Keratinocyte (primary cell): ENCODE measurements around the gene ZNF619. TPM values are rescaled to one million over a fixed set of nuclear protein-coding genes. Genes with fewer than 3 reads are reported as not detected.

Experiments
- DNase-seq: peaks from one replicate; pipeline ENCODE4 v3.0.0-alpha.2; 2011; ENCODE audit warnings: low read depth, missing footprints, low spot score
- FAIRE-seq: peaks from 2 replicates; lab custom pipeline; 2011; peaks lifted over from hg19 to GRCh38; lab: Jason Lieb, UNC
- H2AFZ ChIP-seq: 2 replicates; pipeline ENCODE4 v1.6.0; 2012; ENCODE audit warnings: low read length, control low read depth, inconsistent platforms; ENCODE audit not compliant: control insufficient read depth
- H3K27ac ChIP-seq: 2 replicates; pipeline ENCODE4 v1.5.1; 2011; ENCODE audit warnings: low read length; ENCODE audit not compliant: control insufficient read depth, insufficient read depth
- H3K27me3 ChIP-seq: 3 replicates; pipeline ENCODE4 v1.6.0; 2011; ENCODE audit warnings: low read length; ENCODE audit not compliant: control insufficient read depth, insufficient read depth; ENCODE audit errors: extremely low read depth
- H3K36me3 ChIP-seq, 2 experiments: 2 replicates in 1 of 2; 3 replicates in 1 of 2; pipeline ENCODE4 v1.5.1; 2011; ENCODE audit warnings: low read length in 2 of 2, mild to moderate bottlenecking in 1 of 2; ENCODE audit not compliant: control insufficient read depth in 2 of 2, insufficient read depth in 2 of 2; ENCODE audit errors: extremely low read depth in 1 of 2
- H3K4me1 ChIP-seq: 3 replicates; pipeline ENCODE4 v1.5.1; 2011; ENCODE audit warnings: low read length; ENCODE audit not compliant: control insufficient read depth, insufficient read depth; ENCODE audit errors: extremely low read depth
- H3K4me2 ChIP-seq: 3 replicates; pipeline ENCODE4 v1.6.0; 2011; ENCODE audit warnings: low read depth, low read length; ENCODE audit not compliant: control insufficient read depth, insufficient read depth; ENCODE audit errors: extremely low read depth
- H3K4me3 ChIP-seq, 3 experiments: fragments of 200-600 bp in 1 of 3; sonication (generic) in 1 of 3; 2 replicates in 2 of 3; 3 replicates in 1 of 3; pipeline ENCODE4 v1.5.1; 2011 to 2016; ENCODE audit warnings: low read length in 3 of 3, mild to moderate bottlenecking in 3 of 3, control low read depth in 2 of 3, inconsistent platforms in 1 of 3, low read depth in 1 of 3, mixed read lengths in 1 of 3, mixed run types in 1 of 3, moderate library complexity in 1 of 3; ENCODE audit not compliant: control insufficient read depth in 2 of 3, insufficient read depth in 2 of 3; ENCODE audit errors: extremely low read depth in 1 of 3
- H3K79me2 ChIP-seq: 2 replicates; pipeline ENCODE4 v1.6.0; 2012; ENCODE audit warnings: low read length; ENCODE audit not compliant: control insufficient read depth, insufficient read depth
- H3K9ac ChIP-seq: 3 replicates; pipeline ENCODE4 v1.6.0; 2011; ENCODE audit warnings: low read length; ENCODE audit not compliant: control insufficient read depth, insufficient read depth; ENCODE audit errors: extremely low read depth
- H3K9me1 ChIP-seq: 3 replicates; pipeline ENCODE4 v1.6.0; 2011; ENCODE audit warnings: low read length; ENCODE audit not compliant: control insufficient read depth, insufficient read depth; ENCODE audit errors: extremely low read depth
- H3K9me3 ChIP-seq: 2 replicates; pipeline ENCODE4 v1.5.1; 2012; ENCODE audit warnings: low read depth, low read length; ENCODE audit not compliant: control insufficient read depth
- H4K20me1 ChIP-seq: 3 replicates; pipeline ENCODE4 v1.6.0; 2011; ENCODE audit warnings: low read length; ENCODE audit not compliant: control insufficient read depth, insufficient read depth; ENCODE audit errors: extremely low read depth
- EZH2 ChIP-seq: IDR thresholded peaks from one replicate; pipeline ENCODE4 v1.6.1; 2012; ENCODE audit warnings: inconsistent platforms, mild to moderate bottlenecking, low read length, moderate library complexity
- dilution Hi-C: fragments of 300-500 bp; cut with MboI; formaldehyde crosslinking; loops from one replicate; pipeline ENCODE4 v1.7.0; 2020; ENCODE audit warnings: low sequenced_read_pairs; ENCODE audit not compliant: extremely low pct_ligation_motif_present
- polyA plus RNA-seq, 5 experiments: library from polyadenylated mRNA; depleted of rRNA in 3 of 5; stranded (reverse) in 3 of 5; stranded (forward) in 1 of 5; unstranded in 1 of 5; fragments of >200 nt; gene quantifications; 1 replicate in 1 of 5; 2 replicates in 3 of 5; 3 replicates in 1 of 5; pipeline versions ENCODE4 v1.2.1 to v1.2.3, GENCODE V29; 2011 to 2012; ENCODE audit warnings: missing spikeins in 2 of 5, low read depth in 1 of 5, low replicate concordance in 1 of 5
- TF ChIP-seq, protein P1 (sequence below), 3 experiments: IDR thresholded peaks in 1 of 3; conservative IDR thresholded peaks in 1 of 3; optimal IDR thresholded peaks in 1 of 3; 2 replicates in 2 of 3; 3 replicates in 1 of 3; pipeline versions ENCODE3 to v1.5.1; 2011; ENCODE audit warnings: low read length in 3 of 3, mild to moderate bottlenecking in 3 of 3, moderate library complexity in 2 of 3, control low read depth in 1 of 3, inconsistent platforms in 1 of 3; ENCODE audit not compliant: insufficient read depth in 2 of 3; ENCODE audit errors: extremely low read depth in 1 of 3

ZNF619 gene
- polyA plus RNA-seq, 1 donor (not counting 4 experiments of a cell fraction or from before 2014, with no cell fraction given): 3.1 TPM

DNA sequence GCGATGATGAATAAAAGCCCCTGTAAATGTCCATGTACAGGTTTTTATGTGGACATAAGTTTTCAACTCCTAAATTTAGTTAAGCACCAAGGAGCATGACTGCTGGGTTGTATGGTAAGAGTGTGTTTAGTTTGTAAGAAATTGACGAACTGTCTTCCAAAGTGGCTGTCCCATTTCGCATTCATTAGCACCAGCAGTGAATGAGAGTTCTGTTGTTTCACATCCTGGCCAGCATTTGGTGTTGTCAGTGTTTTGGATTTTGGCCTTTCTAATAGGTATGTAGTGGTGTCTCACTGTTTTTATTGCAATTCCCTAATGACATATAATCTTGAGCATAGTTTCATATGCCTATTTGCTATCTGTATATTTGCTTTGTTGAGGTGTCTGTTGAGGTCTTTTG lies 51.5 kb downstream of the ZNF619 start:
- Histone ChIP-seq H3K9me1 (no peaks in the 10 kb centered on the region), H3K79me2 (no peaks in the 10 kb centered on the region), H3K27me3 (no peaks in the 10 kb centered on the region), H2AFZ (no peak overlapping the region), H3K9me3 (peaks cover 8% of the 10 kb centered on the region), H3K4me3 (no peak overlapping the region), H3K4me1 (peaks cover 9% of the 10 kb centered on the region), H3K9ac (no peak overlapping the region), H3K27ac (no peak overlapping the region), H3K36me3 (peaks cover 14 to 19% of the 10 kb centered on the region in 2 experiments), H4K20me1 (no peaks in the 10 kb centered on the region), H3K4me2 (no peak overlapping the region)
- dilution Hi-C loops: no loop called here
- FAIRE-seq: no peak
- DNase-seq: no peak
- TF ChIP-seq EZH2: no peak
- TF ChIP-seq, protein P1, sequence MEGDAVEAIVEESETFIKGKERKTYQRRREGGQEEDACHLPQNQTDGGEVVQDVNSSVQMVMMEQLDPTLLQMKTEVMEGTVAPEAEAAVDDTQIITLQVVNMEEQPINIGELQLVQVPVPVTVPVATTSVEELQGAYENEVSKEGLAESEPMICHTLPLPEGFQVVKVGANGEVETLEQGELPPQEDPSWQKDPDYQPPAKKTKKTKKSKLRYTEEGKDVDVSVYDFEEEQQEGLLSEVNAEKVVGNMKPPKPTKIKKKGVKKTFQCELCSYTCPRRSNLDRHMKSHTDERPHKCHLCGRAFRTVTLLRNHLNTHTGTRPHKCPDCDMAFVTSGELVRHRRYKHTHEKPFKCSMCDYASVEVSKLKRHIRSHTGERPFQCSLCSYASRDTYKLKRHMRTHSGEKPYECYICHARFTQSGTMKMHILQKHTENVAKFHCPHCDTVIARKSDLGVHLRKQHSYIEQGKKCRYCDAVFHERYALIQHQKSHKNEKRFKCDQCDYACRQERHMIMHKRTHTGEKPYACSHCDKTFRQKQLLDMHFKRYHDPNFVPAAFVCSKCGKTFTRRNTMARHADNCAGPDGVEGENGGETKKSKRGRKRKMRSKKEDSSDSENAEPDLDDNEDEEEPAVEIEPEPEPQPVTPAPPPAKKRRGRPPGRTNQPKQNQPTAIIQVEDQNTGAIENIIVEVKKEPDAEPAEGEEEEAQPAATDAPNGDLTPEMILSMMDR (optimal IDR thresholded peaks at IDR 0.05 in 1 of 3, IDR thresholded peaks at IDR 0.05 in 1 of 3, conservative IDR thresholded peaks at IDR 0.05 in 1 of 3; ENCODE audit: extremely low read depth in 1 of 3, insufficient read depth in 2 of 3, low read length in 3 of 3): no peak

- H3K36me3 ChIP-seq: peaks cover 19 to 28% of the 10 kb centered on the region in 2 experiments
Measured at GRCh38 chr3:40532252-40532651, 55.3 kb downstream of the ZNF619 start.

More at GRCh38 chr3:40532252-40532651, 55.3 kb downstream of the ZNF619 start:
- H3K9ac ChIP-seq: no peak overlapping the region
- H3K9me1 ChIP-seq: no peaks in the 10 kb centered on the region
- H3K79me2 ChIP-seq: no peaks in the 10 kb centered on the region
- TF ChIP-seq, protein P1 (optimal IDR thresholded peaks at IDR 0.05 in 1 of 3, IDR thresholded peaks at IDR 0.05 in 1 of 3, conservative IDR thresholded peaks at IDR 0.05 in 1 of 3; ENCODE audit: extremely low read depth in 1 of 3, insufficient read depth in 2 of 3, low read length in 3 of 3): no peak
- TF ChIP-seq EZH2: no peak
- no peaks in the 10 kb centered on the region for H3K4me1 ChIP-seq
- no peak overlapping the region for H3K4me2 ChIP-seq
- H3K27ac ChIP-seq: no peak overlapping the region
- no peaks in the 10 kb centered on the region for H4K20me1 ChIP-seq
- no peak overlapping the region for H2AFZ ChIP-seq
- FAIRE-seq: no peak
- H3K27me3 ChIP-seq: no peaks in the 10 kb centered on the region
- no peak overlapping the region for H3K4me3 ChIP-seq
- dilution Hi-C loops: no loop called here
- DNase-seq: no peak
- H3K9me3 ChIP-seq: peaks cover 8% of the 10 kb centered on the region
